D721Med (cell line): Measurements from ENCODE around the gene ZHX3.

ENCODE experiments used
- DNase-seq: peaks from one replicate; pipeline ENCODE4 v3.0.0; 2011; ENCODE audit warnings: low spot score; ENCODE audit not compliant: insufficient read length
- FAIRE-seq: peaks from 2 replicates; lab custom pipeline; 2011; peaks lifted over from hg19 to GRCh38; lab: Jason Lieb, UNC
- TF ChIP-seq, protein P1 (sequence below): IDR thresholded peaks from 2 replicates; pipeline ENCODE4 v1.5.1; 2012; ENCODE audit warnings: mild to moderate bottlenecking, control low read depth; ENCODE audit not compliant: insufficient read depth; ENCODE audit errors: missing control alignments

ZHX3 gene

GRCh38 chr20:41178495-41178894 lies 139.0 kb downstream of the ZHX3 start:
- TF ChIP-seq, protein P1, sequence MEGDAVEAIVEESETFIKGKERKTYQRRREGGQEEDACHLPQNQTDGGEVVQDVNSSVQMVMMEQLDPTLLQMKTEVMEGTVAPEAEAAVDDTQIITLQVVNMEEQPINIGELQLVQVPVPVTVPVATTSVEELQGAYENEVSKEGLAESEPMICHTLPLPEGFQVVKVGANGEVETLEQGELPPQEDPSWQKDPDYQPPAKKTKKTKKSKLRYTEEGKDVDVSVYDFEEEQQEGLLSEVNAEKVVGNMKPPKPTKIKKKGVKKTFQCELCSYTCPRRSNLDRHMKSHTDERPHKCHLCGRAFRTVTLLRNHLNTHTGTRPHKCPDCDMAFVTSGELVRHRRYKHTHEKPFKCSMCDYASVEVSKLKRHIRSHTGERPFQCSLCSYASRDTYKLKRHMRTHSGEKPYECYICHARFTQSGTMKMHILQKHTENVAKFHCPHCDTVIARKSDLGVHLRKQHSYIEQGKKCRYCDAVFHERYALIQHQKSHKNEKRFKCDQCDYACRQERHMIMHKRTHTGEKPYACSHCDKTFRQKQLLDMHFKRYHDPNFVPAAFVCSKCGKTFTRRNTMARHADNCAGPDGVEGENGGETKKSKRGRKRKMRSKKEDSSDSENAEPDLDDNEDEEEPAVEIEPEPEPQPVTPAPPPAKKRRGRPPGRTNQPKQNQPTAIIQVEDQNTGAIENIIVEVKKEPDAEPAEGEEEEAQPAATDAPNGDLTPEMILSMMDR, result no peak
- FAIRE-seq (no peak), DNase-seq (no peak)

DNA sequence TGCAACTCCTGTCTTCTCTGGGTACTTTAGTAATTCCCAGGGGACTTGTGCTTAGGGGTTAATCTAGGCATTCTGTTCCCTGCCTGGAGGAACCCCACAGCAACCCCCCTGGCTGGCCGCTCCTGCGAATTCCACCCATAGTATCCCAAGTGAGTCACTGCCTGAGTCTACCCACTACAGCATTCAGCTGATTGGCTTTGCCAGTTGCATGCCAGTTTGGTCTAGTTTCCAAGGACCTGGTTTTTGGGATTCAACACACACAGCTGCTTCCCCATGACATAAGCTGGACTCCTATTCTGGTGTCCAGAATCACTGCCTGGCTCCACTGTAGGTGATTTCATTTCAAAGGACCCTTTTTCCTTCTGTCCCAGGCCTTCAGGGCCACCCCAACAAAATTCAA lies 139.9 kb downstream of the ZHX3 start:
- FAIRE-seq, result no peak
- TF ChIP-seq, protein P1, result no peak
- no peak for DNase-seq

DNA sequence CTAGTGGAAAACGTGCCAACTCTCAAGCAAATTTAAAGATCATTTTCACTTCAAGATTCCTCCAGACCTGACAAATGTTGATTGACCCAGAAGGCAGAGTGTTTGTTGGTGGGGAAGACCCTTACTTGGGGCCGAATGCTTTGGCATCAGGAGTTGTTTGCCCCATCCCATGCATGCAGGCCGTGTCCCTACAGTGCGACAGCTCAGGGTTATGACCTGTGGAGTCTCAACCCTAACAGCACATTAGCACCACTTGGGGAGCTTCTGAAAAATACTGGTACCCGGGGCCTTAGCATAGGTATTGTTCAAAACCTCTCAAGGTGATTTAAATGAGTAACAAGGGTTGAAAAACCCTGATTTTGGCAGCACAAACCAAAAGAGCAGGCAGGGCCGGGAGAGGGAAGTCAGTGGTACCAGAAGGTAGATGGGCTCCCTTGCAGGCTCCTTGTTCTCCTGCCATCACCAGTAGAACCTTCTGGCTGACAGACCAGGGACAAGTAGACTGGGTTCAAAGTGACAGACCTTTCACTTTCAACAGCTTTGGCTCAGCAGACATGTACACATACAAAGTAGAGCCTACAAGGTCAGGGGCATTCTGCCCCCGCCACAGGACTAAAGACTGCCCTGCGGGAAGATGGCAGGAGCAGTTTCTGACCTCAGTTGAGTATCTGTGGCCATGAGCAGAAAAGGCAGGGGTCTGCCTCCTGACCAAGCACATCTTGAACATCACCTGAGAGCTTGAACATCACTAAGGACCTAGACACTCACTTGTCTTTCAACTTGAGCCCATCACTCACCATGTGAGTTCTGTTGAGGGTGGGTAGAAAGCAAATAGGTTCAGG lies 140.6 kb downstream of the ZHX3 start:
- TF ChIP-seq, protein P1, result no peak
- DNase-seq, result no peak
- no peak for FAIRE-seq

DNA sequence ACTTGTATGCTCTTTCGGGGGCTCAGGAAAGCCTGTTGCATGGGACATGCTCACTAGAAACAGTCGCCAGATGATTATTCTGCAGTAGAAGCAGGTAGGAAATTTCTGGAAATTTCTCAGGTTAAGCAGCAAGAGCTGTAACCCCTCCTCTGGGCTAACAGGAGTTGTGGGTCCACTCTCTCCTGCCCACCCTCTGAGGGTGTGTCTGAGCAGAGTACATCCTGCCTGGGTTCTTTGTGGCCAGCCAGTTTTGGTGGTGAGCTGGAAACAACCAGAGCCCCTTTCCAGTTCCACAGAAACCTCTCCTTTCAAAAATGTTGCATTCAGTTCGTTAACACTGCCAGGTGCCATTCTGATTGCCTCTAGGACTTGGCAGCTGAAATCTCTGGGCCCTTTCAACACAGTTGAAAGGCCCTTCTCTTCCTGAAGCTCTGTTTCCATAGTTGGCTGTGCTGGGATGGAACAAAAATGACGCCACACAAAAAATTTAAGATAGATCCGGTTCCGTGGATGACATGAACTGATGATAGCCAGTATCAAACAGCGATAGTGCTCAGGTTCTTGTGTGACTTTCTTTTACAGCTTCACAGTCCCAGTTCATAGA lies 141.7 kb downstream of the ZHX3 start:
- DNase-seq (no peak), FAIRE-seq (no peak)
- TF ChIP-seq, protein P1, result no peak

DNA sequence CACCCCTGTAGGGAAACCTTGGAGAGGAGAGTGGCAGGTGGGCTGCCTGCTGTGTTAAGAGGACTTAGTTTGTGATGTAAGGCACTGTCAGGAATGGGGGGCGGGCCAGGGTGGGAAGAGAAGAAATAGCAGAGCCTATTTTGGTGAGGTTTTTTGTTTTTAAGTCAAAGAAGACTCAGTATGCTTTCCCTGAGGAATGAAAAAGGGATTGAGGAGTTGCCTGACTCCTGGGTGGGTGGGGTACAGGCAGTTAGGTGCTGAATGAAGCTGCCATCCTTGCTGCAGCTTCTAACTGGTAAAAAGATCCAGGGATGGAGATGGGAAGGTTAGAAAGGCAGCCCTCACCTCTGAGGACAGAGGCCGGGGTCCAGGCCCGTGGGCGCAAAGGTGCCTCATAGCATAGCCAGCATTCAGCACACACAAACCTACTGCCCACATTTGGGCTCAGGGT lies 142.3 kb downstream of the ZHX3 start:
- FAIRE-seq, result no peak
- TF ChIP-seq, protein P1, result no peak
- DNase-seq, result no peak

GRCh38 chr20:41174782-41175181 lies 142.7 kb downstream of the ZHX3 start:
- FAIRE-seq, result no peak
- TF ChIP-seq, protein P1, result no peak
- DNase-seq, result no peak

DNA sequence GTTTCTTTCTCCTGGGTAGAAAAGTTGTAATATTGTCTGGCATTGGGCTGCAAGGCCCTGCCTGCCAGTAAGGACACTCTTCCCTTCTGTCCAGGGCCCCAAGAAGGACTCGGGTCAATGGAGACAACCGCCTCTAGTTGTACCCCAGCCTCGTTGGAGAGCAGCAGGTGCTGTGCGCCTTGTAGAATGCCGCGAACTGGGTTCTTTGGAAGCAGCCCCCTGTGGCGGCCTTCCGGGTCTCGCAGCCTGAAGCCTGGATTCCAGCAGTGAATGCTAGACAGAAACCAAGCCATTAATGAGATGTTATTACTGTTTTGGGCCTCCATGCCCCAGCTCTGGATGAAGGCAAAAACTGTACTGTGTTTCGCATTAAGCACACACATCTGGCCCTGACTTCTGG lies 143.2 kb downstream of the ZHX3 start:
- TF ChIP-seq, protein P1, result no peak
- FAIRE-seq (no peak), DNase-seq (no peak)
